ENCODE data around the gene KCNB1. TPM values are rescaled to one million over a fixed set of nuclear protein-coding genes. Genes with fewer than 3 reads are reported as not detected.

The KCNB1 gene
- total and polyA plus RNA-seq, 2 experiments from 2014 or later = 0.11 to 0.13 TPM

GRCh38 chr20:49360242-49360968 lies 122.1 kb downstream of the KCNB1 start:
- no peaks in the 10 kb centered on the region for H3F3A ChIP-seq (ENCODE audit: insufficient read depth)
- H3K4me2 ChIP-seq (ENCODE audit: unreplicated experiment) = no peak overlapping the region
- 38 to 39% methylated on average over 6 of the region's 6 CpGs for WGBS, 2 experiments (ENCODE audit: low coverage in 1 of 2, low lambda C conversion rate in 2 of 2, missing lambda C conversion rate in 2 of 2)
- no peak overlapping the region for H3K4me3 ChIP-seq
- TF ChIP-seq EZH2 (IDR thresholded peaks at IDR 0.05; ENCODE audit: insufficient read depth, poor library complexity, severe bottlenecking) = no peak
- no peak for TF ChIP-seq EZH2phosphoT487 (IDR thresholded peaks at IDR 0.05; ENCODE audit: insufficient read depth, low read depth)
- in situ Hi-C loops (cut with MboI) = no loop called here
- no peaks in the 10 kb centered on the region for H3K9me3 ChIP-seq (ENCODE audit: low read depth)
- no peak for DNase-seq
- no peak overlapping the region for H2AFZ ChIP-seq
- H3K79me2 ChIP-seq (ENCODE audit: insufficient read depth) = no peaks in the 10 kb centered on the region
- H3K9ac ChIP-seq = no peak overlapping the region
- H3K27ac ChIP-seq = no peak overlapping the region
- no peaks in the 10 kb centered on the region for H3K27me3 ChIP-seq (replicated peaks; ENCODE audit: insufficient read depth)
- no peaks in the 10 kb centered on the region for H4K20me1 ChIP-seq (ENCODE audit: insufficient read depth)
- H3K4me1 ChIP-seq (ENCODE audit: insufficient read depth) = no peaks in the 10 kb centered on the region
- no peaks in the 10 kb centered on the region for H3K9me2 ChIP-seq (ENCODE audit: insufficient read depth)
- H3K36me3 ChIP-seq (ENCODE audit: low read depth) = no peaks in the 10 kb centered on the region

GRCh38 chr20:49356676-49357075 lies 125.8 kb downstream of the KCNB1 start:
- no peaks in the 10 kb centered on the region for H3K9me3 ChIP-seq (ENCODE audit: low read depth)
- DNase-seq = no peak
- TF ChIP-seq EZH2phosphoT487 (IDR thresholded peaks at IDR 0.05; ENCODE audit: insufficient read depth, low read depth) (no peak), EZH2 (IDR thresholded peaks at IDR 0.05; ENCODE audit: insufficient read depth, poor library complexity, severe bottlenecking) (no peak)
- H3K27ac ChIP-seq = no peak overlapping the region
- no peak overlapping the region for H3K4me2 ChIP-seq (ENCODE audit: unreplicated experiment)
- H3K4me1 ChIP-seq (ENCODE audit: insufficient read depth) = no peaks in the 10 kb centered on the region
- WGBS, 2 experiments (ENCODE audit: low coverage in 1 of 2, low lambda C conversion rate in 2 of 2, missing lambda C conversion rate in 2 of 2) = 57 to 62% methylated on average over 3 of the region's 3 CpGs
- H3K27me3 ChIP-seq (replicated peaks; ENCODE audit: insufficient read depth) = no peaks in the 10 kb centered on the region
- in situ Hi-C loops (cut with MboI) = no loop called here
- no peak overlapping the region for H2AFZ ChIP-seq
- no peak overlapping the region for H3K9ac ChIP-seq
- H3K4me3 ChIP-seq = no peak overlapping the region
- 0 out of 2 replicates have a peak, but pooled peaks cover 5% of the 10 kb centered on the region for H3F3A ChIP-seq (ENCODE audit: insufficient read depth)
- H3K36me3 ChIP-seq (ENCODE audit: low read depth) = no peaks in the 10 kb centered on the region
- no peaks in the 10 kb centered on the region for H4K20me1 ChIP-seq (ENCODE audit: insufficient read depth)
- H3K9me2 ChIP-seq (ENCODE audit: insufficient read depth) = no peaks in the 10 kb centered on the region
- H3K79me2 ChIP-seq (ENCODE audit: insufficient read depth) = no peaks in the 10 kb centered on the region

GRCh38 chr20:49354673-49355072 lies 127.8 kb downstream of the KCNB1 start:
- no peak overlapping the region for H3K4me3 ChIP-seq
- no peak for TF ChIP-seq EZH2phosphoT487 (IDR thresholded peaks at IDR 0.05; ENCODE audit: insufficient read depth, low read depth)
- TF ChIP-seq EZH2 (IDR thresholded peaks at IDR 0.05; ENCODE audit: insufficient read depth, poor library complexity, severe bottlenecking) = no peak
- no peaks in the 10 kb centered on the region for H3K4me1 ChIP-seq (ENCODE audit: insufficient read depth)
- H4K20me1 ChIP-seq (ENCODE audit: insufficient read depth) = no peaks in the 10 kb centered on the region
- no peak overlapping the region for H3K4me2 ChIP-seq (ENCODE audit: unreplicated experiment)
- WGBS, 2 experiments (ENCODE audit: low coverage in 1 of 2, low lambda C conversion rate in 2 of 2, missing lambda C conversion rate in 2 of 2) = 69 to 71% methylated on average over 4 of the region's 4 CpGs
- no peaks in the 10 kb centered on the region for H3K27me3 ChIP-seq (replicated peaks; ENCODE audit: insufficient read depth)
- no peaks in the 10 kb centered on the region for H3K9me2 ChIP-seq (ENCODE audit: insufficient read depth)
- H3K79me2 ChIP-seq (ENCODE audit: insufficient read depth) = no peaks in the 10 kb centered on the region
- H3F3A ChIP-seq (ENCODE audit: insufficient read depth) = 0 out of 2 replicates have a peak, but pooled peaks cover 5% of the 10 kb centered on the region
- no peaks in the 10 kb centered on the region for H3K36me3 ChIP-seq (ENCODE audit: low read depth)
- no peaks in the 10 kb centered on the region for H3K9me3 ChIP-seq (ENCODE audit: low read depth)
- in situ Hi-C loops (cut with MboI) = no loop called here
- no peak overlapping the region for H3K27ac ChIP-seq
- H3K9ac ChIP-seq = no peak overlapping the region
- H2AFZ ChIP-seq = no peak overlapping the region
- no peak for DNase-seq

GRCh38 chr20:49353348-49353747 lies 129.1 kb downstream of the KCNB1 start:
- Histone ChIP-seq H3K4me2 (ENCODE audit: unreplicated experiment) (no peak overlapping the region), H3K27me3 (replicated peaks; ENCODE audit: insufficient read depth) (no peaks in the 10 kb centered on the region), H3K27ac (no peak overlapping the region), H3K4me3 (no peak overlapping the region), H3K9ac (no peak overlapping the region), H4K20me1 (ENCODE audit: insufficient read depth) (no peaks in the 10 kb centered on the region), H3K36me3 (ENCODE audit: low read depth) (no peaks in the 10 kb centered on the region), H3K9me3 (ENCODE audit: low read depth) (no peaks in the 10 kb centered on the region), H3K4me1 (ENCODE audit: insufficient read depth) (no peaks in the 10 kb centered on the region), H3K9me2 (ENCODE audit: insufficient read depth) (no peaks in the 10 kb centered on the region), H2AFZ (no peak overlapping the region), H3F3A (ENCODE audit: insufficient read depth) (0 out of 2 replicates have a peak, but pooled peaks cover 5% of the 10 kb centered on the region), H3K79me2 (ENCODE audit: insufficient read depth) (no peaks in the 10 kb centered on the region)
- in situ Hi-C loops (cut with MboI) = no loop called here
- WGBS, 2 experiments (ENCODE audit: low coverage in 1 of 2, low lambda C conversion rate in 2 of 2, missing lambda C conversion rate in 2 of 2) = 54 to 71% methylated on average over 4 of the region's 4 CpGs
- TF ChIP-seq EZH2 (IDR thresholded peaks at IDR 0.05; ENCODE audit: insufficient read depth, poor library complexity, severe bottlenecking) = no peak
- no peak for DNase-seq
